ENCODE results near the gene GALNT3.

DNA sequence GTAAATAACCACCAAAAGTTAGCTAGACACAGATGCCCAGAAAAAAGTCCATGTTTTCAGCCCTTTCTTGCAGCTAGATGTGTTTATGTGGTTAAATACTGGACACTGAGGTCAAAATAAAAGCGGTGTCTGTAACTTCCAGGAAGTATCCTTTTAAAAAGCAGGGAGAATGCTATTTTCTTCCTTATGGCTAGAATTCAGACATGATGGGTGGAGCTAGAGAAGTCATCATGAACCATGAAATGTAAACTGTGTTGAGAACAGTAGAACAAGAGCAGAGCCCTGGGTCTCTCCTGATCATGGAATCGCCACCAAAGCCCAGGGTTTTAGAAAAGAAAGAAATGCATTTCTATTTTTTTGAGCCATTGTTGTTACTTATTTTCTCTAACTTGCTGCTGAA lies 41.3 kb upstream of the GALNT3 start:
- TF ChIP-seq, protein P1, sequence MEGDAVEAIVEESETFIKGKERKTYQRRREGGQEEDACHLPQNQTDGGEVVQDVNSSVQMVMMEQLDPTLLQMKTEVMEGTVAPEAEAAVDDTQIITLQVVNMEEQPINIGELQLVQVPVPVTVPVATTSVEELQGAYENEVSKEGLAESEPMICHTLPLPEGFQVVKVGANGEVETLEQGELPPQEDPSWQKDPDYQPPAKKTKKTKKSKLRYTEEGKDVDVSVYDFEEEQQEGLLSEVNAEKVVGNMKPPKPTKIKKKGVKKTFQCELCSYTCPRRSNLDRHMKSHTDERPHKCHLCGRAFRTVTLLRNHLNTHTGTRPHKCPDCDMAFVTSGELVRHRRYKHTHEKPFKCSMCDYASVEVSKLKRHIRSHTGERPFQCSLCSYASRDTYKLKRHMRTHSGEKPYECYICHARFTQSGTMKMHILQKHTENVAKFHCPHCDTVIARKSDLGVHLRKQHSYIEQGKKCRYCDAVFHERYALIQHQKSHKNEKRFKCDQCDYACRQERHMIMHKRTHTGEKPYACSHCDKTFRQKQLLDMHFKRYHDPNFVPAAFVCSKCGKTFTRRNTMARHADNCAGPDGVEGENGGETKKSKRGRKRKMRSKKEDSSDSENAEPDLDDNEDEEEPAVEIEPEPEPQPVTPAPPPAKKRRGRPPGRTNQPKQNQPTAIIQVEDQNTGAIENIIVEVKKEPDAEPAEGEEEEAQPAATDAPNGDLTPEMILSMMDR (IDR thresholded peaks at IDR 0.05; ENCODE audit: insufficient read depth, low read length, poor library complexity, severe bottlenecking): no peak
- TF ChIP-seq EZH2phosphoT487 (conservative IDR thresholded peaks at IDR 0.05; ENCODE audit: low read length): no peak
